C4-2B (cell line): ENCODE measurements around the gene CTNNA3.

Experiments
- ZFX ChIP-seq: fragments of 450-650 bp; IDR thresholded peaks from 2 replicates; pipeline ENCODE4 v1.6.1; 2017
- TF ChIP-seq, protein P1 (sequence below): fragments of 450-650 bp; conservative IDR thresholded peaks from 2 replicates; pipeline ENCODE4 v1.5.1; 2017; ENCODE audit warnings: mild to moderate bottlenecking

DNA sequence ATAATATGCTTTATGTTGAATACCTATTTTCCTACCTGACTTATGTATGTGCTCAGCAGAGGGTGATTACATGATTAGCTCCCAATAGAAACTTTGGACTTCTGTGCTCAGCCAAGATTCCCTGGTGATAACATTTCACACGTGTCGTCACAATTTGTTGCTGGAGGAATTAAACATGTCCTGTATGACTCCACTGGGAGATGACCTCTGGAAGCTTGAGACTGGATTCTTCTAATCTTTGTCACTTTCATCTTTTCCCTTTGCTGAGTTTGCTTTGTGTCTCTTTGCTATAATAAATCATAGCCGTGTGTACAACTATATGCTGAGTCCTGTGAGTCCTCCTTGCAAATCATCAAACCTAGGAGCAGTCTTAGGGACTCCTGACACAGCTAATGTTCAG lies 891.0 kb downstream of the CTNNA3 start:
- TF ChIP-seq, protein P1, sequence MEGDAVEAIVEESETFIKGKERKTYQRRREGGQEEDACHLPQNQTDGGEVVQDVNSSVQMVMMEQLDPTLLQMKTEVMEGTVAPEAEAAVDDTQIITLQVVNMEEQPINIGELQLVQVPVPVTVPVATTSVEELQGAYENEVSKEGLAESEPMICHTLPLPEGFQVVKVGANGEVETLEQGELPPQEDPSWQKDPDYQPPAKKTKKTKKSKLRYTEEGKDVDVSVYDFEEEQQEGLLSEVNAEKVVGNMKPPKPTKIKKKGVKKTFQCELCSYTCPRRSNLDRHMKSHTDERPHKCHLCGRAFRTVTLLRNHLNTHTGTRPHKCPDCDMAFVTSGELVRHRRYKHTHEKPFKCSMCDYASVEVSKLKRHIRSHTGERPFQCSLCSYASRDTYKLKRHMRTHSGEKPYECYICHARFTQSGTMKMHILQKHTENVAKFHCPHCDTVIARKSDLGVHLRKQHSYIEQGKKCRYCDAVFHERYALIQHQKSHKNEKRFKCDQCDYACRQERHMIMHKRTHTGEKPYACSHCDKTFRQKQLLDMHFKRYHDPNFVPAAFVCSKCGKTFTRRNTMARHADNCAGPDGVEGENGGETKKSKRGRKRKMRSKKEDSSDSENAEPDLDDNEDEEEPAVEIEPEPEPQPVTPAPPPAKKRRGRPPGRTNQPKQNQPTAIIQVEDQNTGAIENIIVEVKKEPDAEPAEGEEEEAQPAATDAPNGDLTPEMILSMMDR: no peak
- no peak for TF ChIP-seq ZFX
